HG03060 (cell line): ENCODE data around the gene LACTB.

ENCODE experiments used
- ATAC-seq: cut with Tn5 transposase; IDR thresholded peaks from one replicate; pipeline ENCODE4 v1.9.1; 2021; ENCODE audit warnings: low read depth, moderate number of reproducible peaks; ENCODE audit not compliant: unreplicated experiment

The LACTB gene

GRCh38 chr15:63121382-63122001 lies at the start of gene LACTB:
LACTB (plus strand) TSS chr15:63121861; CDS start chr15:63121872, 11 bp downstream.
- ATAC-seq, result no peak

GRCh38 chr15:63072023-63072650 lies 49.5 kb upstream of the LACTB start:
- no peak for ATAC-seq

GRCh38 chr15:63072809-63073277 lies 48.8 kb upstream of the LACTB start:
- ATAC-seq, result no peak

- no peak for ATAC-seq
Observed at GRCh38 chr15:63073497-63074172, 48.0 kb upstream of the LACTB start.

- ATAC-seq, result no peak
Observed at GRCh38 chr15:63075015-63075983, 46.4 kb upstream of the LACTB start.

GRCh38 chr15:63075984-63076713 lies 45.5 kb upstream of the LACTB start:
- no peak for ATAC-seq

- ATAC-seq, result no peak
Observed at GRCh38 chr15:63076714-63077046, 45.0 kb upstream of the LACTB start.

GRCh38 chr15:63077952-63078351 lies 43.7 kb upstream of the LACTB start:
- no peak for ATAC-seq

GRCh38 chr15:63079947-63080626 lies 41.6 kb upstream of the LACTB start:
- no peak for ATAC-seq

GRCh38 chr15:63080634-63081250 lies 40.9 kb upstream of the LACTB start:
- ATAC-seq, result no peak

GRCh38 chr15:63082366-63082765 lies 39.3 kb upstream of the LACTB start:
- no peak for ATAC-seq

GRCh38 chr15:63083044-63083443 lies 38.6 kb upstream of the LACTB start:
- no peak for ATAC-seq

- no peak for ATAC-seq
Observed at GRCh38 chr15:63083541-63083940, 38.1 kb upstream of the LACTB start.

- ATAC-seq, result no peak
Observed at GRCh38 chr15:63084806-63085205, 36.9 kb upstream of the LACTB start.

GRCh38 chr15:63085289-63085688 lies 36.4 kb upstream of the LACTB start:
- no peak for ATAC-seq

- ATAC-seq, result no peak
Observed at GRCh38 chr15:63086271-63086670, 35.4 kb upstream of the LACTB start.

GRCh38 chr15:63086947-63087346 lies 34.7 kb upstream of the LACTB start:
- ATAC-seq, result no peak

GRCh38 chr15:63088533-63089245 lies 33.0 kb upstream of the LACTB start:
- ATAC-seq, result no peak
